GM18870 (cell line): Measurements from ENCODE around the gene STRADA.
A peak's percentile ranks its signal among the peaks of the same experiment; 100 is the strongest.

Experiments
- ATAC-seq: cut with Tn5 transposase; IDR thresholded peaks from one replicate; pipeline ENCODE4 v1.9.1; 2021; ENCODE audit warnings: moderate library complexity; ENCODE audit not compliant: unreplicated experiment

Gene STRADA

GRCh38 chr17:63741408-63742173, at the start of gene STRADA:
STRADA (minus strand) TSS chr17:63741799; CDS start chr17:63728369, 13,430 bp downstream.
- ATAC-seq, result peak; percentile 78

GRCh38 chr17:63790057-63790456, 48.5 kb upstream of the STRADA start:
- ATAC-seq, result no peak

- no peak for ATAC-seq
These were observed 45.5 kb upstream of the STRADA start for GRCh38 chr17:63786971-63787711.

GRCh38 chr17:63786117-63786516, 44.5 kb upstream of the STRADA start:
- no peak for ATAC-seq

GRCh38 chr17:63785556-63785955, 44.0 kb upstream of the STRADA start:
- no peak for ATAC-seq

- no peak for ATAC-seq
These were observed 41.9 kb upstream of the STRADA start for GRCh38 chr17:63783522-63783921.

GRCh38 chr17:63780928-63781327, 39.3 kb upstream of the STRADA start:
- no peak for ATAC-seq

- ATAC-seq, result no peak
These were observed 38.9 kb upstream of the STRADA start for GRCh38 chr17:63780507-63780906.

- no peak for ATAC-seq
These were observed 33.8 kb upstream of the STRADA start for GRCh38 chr17:63775420-63775819.

- no peak for ATAC-seq
These were observed 33.3 kb upstream of the STRADA start for GRCh38 chr17:63774969-63775265.

- ATAC-seq, result no peak
These were observed 32.8 kb upstream of the STRADA start, which contains the start of gene DDX42 for GRCh38 chr17:63774141-63774968. DDX42 (plus strand) TSS chr17:63774170; CDS start chr17:63787050, 12,880 bp downstream.

- ATAC-seq, result peak; percentile 93
These were observed 31.9 kb upstream of the STRADA start, which contains the start of gene CCDC47 for GRCh38 chr17:63773272-63774140. CCDC47 (minus strand) TSS chr17:63773597; CDS start chr17:63766175, 7,422 bp downstream.

GRCh38 chr17:63772801-63773271, 31.2 kb upstream of the STRADA start:
- no peak for ATAC-seq

- no peak for ATAC-seq
These were observed 26.8 kb upstream of the STRADA start for GRCh38 chr17:63768433-63768832.

GRCh38 chr17:63766754-63767153, 25.2 kb upstream of the STRADA start:
- ATAC-seq, result no peak

- no peak for ATAC-seq
These were observed 23.1 kb upstream of the STRADA start for GRCh38 chr17:63764716-63765115.

- ATAC-seq, result no peak
These were observed 20.8 kb upstream of the STRADA start for GRCh38 chr17:63762161-63763078.

GRCh38 chr17:63760771-63761539, 19.4 kb upstream of the STRADA start:
- no peak for ATAC-seq
